Activated T-cell treated with anti-CD3 and anti-CD28 coated beads, Interleukin-2, amount 50 U/mL, for 24 hours (primary cell): ENCODE measurements around the gene PRRT1.
"Not testable (repeated sequence)": the region's sequence is repeated elsewhere in the genome, so short reads cannot be mapped to it uniquely, and the experiment has no call there.

Experiments
- DNase-seq: peaks from one replicate; pipeline ENCODE4 v3.0.0-alpha.2; 2020
- H3K27ac Mint-ChIP-seq: 2 replicates; pipeline ENCODE4 v1.8.0; 2020; ENCODE audit warnings: mild to moderate bottlenecking, mixed read lengths
- H3K27me3 Mint-ChIP-seq: 2 replicates; pipeline ENCODE4 v1.8.0; 2020; ENCODE audit warnings: mixed read lengths
- H3K36me3 Mint-ChIP-seq: 2 replicates; pipeline ENCODE4 v1.8.0; 2020; ENCODE audit warnings: low read depth, mixed read lengths
- H3K4me1 Mint-ChIP-seq: 2 replicates; pipeline ENCODE4 v1.8.0; 2020; ENCODE audit warnings: low read depth, mixed read lengths
- H3K4me3 Mint-ChIP-seq: 2 replicates; pipeline ENCODE4 v1.8.0; 2020; ENCODE audit warnings: mild to moderate bottlenecking, moderate library complexity, mixed read lengths
- H3K9me3 Mint-ChIP-seq: 2 replicates; pipeline ENCODE4 v1.8.0; 2020; ENCODE audit warnings: mixed read lengths

Gene PRRT1

GRCh38 chr6:32114796-32115195 is 36.9 kb downstream of the PRRT1 start:
- Mint-ChIP-seq H3K4me3 (no peak overlapping the region), H3K36me3 (peaks cover 58% of the 10 kb centered on the region), H3K27me3 (no peaks in the 10 kb centered on the region), H3K27ac (peak overlapping the region; percentile 71), H3K9me3 (no peaks in the 10 kb centered on the region), H3K4me1 (peaks cover 16% of the 10 kb centered on the region)
- no peak for DNase-seq

DNA sequence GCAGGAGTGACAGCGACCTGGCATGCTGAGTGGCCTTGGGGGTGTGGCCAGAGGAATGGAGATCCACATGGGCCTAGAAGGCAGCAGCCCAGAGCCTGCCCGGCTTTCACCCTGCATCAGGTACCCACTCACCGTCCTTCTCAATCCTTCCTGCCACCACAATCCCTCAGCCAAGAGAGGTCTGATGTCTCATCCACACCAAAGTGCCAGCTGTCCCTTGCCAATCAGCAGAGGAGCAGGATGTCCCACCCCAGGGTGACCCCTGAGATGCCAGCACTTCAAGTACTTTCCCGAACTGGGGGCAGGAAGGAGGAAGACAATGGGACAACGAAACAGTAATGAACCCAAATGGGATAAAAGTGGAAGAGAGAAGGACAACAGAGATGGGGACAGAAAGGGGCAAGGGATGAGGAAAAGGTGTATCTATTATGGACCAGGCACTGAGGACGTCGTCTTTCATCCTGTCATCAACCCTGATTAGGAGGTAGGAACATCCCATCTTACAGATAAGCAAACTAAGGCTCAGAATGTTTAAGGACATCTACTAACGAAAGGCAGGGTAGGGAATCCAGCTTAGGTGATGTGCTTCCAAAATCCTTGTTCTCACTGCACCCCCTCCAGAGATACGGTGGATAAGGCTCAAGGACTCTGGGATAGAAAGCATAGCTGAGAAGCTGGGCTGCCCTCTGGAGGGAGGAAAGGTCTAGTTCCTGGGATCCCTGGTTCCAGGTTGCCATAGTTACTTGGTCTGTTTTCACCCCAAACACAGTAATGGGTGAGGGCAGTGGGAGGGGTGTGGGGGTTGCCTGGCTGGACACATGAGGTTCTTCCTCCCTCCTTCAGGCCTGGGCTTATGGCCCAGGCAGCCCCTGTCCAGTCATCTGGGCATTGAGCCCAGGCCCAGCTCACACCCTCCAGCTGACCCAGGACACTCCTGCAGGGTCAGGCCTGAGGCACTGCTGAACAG is 38.1 kb downstream of the PRRT1 start:
- DNase-seq, result no peak
- Mint-ChIP-seq H3K4me1 (peaks cover 15% of the 10 kb centered on the region), H3K4me3 (no peak overlapping the region), H3K36me3 (peaks cover 48% of the 10 kb centered on the region), H3K27me3 (peaks cover 4% of the 10 kb centered on the region), H3K27ac (peak overlapping the region; percentile 44), H3K9me3 (no peaks in the 10 kb centered on the region)

DNA sequence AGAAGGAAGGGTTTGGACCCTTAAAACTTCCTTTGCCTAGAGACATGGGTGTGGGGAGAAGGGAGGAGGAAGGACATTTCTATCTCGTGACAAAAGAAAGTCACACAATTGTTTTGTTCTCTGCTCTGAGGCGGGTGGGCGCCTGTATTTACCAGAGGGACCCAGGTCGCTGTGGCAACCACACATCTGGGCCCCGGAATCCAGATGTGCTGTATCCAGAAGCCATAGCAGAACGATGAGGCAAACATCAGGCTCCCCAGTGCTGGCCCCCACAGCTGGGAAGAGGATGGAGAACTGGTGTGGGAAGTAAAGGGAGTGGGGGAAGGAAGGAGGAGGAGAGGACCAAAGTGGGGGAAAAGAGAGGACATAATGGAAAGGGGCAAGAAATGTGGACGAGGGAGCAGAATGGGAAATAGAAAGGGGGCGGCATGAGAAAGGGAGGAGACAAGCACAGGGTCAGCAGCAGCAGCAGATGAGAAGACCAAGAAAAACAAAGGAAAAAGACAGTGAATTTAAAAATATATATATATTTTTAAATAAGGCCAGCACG is 39.2 kb downstream of the PRRT1 start:
- H3K27me3 Mint-ChIP-seq, result peaks cover 14% of the 10 kb centered on the region
- no peaks in the 10 kb centered on the region for H3K9me3 Mint-ChIP-seq
- H3K4me3 Mint-ChIP-seq, result no peak overlapping the region
- H3K27ac Mint-ChIP-seq, result no peak overlapping the region
- DNase-seq, result no peak
- peaks cover 26% of the 10 kb centered on the region for H3K4me1 Mint-ChIP-seq
- peaks cover 37% of the 10 kb centered on the region for H3K36me3 Mint-ChIP-seq

DNA sequence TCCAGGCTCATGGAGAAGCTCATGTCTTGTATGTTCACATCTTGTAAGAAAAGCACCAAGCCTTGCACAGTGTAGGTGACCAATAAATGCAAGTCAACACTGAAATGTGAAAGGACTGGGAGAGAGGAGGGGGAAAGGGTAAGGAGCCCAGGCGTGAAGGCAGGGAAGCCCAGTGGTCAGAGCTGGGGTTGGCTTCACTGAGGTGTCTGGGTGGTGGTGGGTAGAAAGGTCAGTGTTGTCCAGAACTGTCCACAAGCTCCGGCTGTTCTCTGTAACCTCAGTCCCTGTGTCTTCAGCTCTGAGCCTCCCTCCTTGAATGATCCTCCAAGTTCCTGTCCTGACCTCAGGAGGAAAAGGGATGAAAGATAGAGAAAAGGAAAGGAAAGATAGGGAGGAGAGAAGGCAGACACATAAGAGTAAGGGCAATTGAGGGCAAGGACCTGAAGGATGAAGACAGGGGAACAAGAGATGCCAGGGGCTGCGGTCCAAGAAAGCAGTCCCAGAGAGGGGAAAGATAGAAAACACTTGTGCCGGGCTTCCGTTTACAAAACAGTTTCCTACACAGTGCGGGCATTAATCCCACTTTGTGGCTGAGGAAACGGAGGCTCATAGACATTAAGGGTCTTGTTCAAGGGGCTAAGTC is 40.2 kb downstream of the PRRT1 start:
- Mint-ChIP-seq H3K36me3 (peaks cover 28% of the 10 kb centered on the region), H3K4me3 (no peak overlapping the region), H3K27me3 (peaks cover 14% of the 10 kb centered on the region), H3K27ac (no peak overlapping the region), H3K9me3 (no peaks in the 10 kb centered on the region), H3K4me1 (peaks cover 26% of the 10 kb centered on the region)
- DNase-seq, result no peak

DNA sequence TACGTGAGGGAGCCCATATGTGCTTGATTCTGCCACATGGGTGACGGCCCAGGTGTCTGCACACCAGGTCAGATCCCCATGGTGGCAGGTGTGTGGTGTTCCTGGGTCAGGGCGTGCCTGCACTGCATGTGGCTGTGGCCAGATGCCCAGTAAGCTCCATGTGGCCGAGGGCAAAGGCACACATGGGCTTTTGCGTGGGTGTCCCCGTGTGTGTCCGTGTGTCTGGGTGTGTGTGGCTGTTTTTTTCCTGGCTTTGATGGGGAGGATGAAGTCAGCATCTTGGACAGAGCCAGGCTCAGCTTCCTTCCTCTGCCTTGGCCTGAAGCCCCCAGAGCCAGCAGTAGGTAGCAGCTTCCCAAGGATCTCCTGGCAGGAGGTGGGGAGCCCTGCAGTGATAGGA is 41.1 kb downstream of the PRRT1 start:
- H3K9me3 Mint-ChIP-seq, result no peaks in the 10 kb centered on the region
- H3K36me3 Mint-ChIP-seq, result peaks cover 19% of the 10 kb centered on the region
- H3K4me3 Mint-ChIP-seq, result no peak overlapping the region
- peaks cover 14% of the 10 kb centered on the region for H3K27me3 Mint-ChIP-seq
- H3K4me1 Mint-ChIP-seq, result peaks cover 26% of the 10 kb centered on the region
- H3K27ac Mint-ChIP-seq, result no peak overlapping the region
- DNase-seq, result no peak

GRCh38 chr6:32109765-32110160 is 42.0 kb downstream of the PRRT1 start:
- Mint-ChIP-seq H3K36me3 (peaks cover 12% of the 10 kb centered on the region), H3K27ac (no peak overlapping the region), H3K4me1 (peaks cover 23% of the 10 kb centered on the region), H3K9me3 (no peaks in the 10 kb centered on the region), H3K27me3 (peaks cover 14% of the 10 kb centered on the region), H3K4me3 (no peak overlapping the region)
- DNase-seq, result no peak

GRCh38 chr6:32109114-32109764 is 42.5 kb downstream of the PRRT1 start, which contains the start of gene TNXB:
TNXB (minus strand) TSS chr6:32109338; CDS start chr6:32098198, 11,140 bp downstream.
- Mint-ChIP-seq H3K9me3 (no peaks in the 10 kb centered on the region), H3K36me3 (peaks cover 10% of the 10 kb centered on the region), H3K27ac (no peak within 1 kb of the TSS), H3K27me3 (peaks cover 15% of the 10 kb centered on the region), H3K4me1 (peaks cover 22% of the 10 kb centered on the region), H3K4me3 (no peak within 1 kb of the TSS)
- DNase-seq, result no peak

DNA sequence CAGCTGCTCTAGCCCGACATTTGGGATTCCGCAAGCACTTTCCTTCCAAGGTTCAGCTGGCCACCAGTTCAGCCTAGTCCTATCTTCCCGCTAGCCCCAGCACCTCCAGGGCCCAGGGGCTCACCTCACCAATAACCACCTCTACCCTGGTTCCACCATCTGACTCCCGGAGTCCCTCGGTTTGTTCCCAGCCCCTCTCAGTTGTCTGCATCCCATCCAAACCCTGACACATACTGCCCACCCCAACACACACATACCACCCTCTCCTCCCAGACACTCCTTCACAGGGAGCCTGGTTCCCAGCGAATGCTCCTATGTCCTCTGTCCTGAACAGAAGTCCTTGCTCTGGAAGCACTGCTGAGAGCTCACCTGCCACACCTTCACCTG is 43.0 kb downstream of the PRRT1 start:
- no peak overlapping the region for H3K4me3 Mint-ChIP-seq
- peaks cover 20% of the 10 kb centered on the region for H3K27me3 Mint-ChIP-seq
- peaks cover 22% of the 10 kb centered on the region for H3K4me1 Mint-ChIP-seq
- DNase-seq, result no peak
- no peak overlapping the region for H3K27ac Mint-ChIP-seq
- peaks cover 10% of the 10 kb centered on the region for H3K36me3 Mint-ChIP-seq
- H3K9me3 Mint-ChIP-seq, result no peaks in the 10 kb centered on the region

GRCh38 chr6:32108094-32108627 is 43.6 kb downstream of the PRRT1 start:
- Mint-ChIP-seq H3K4me3 (no peak overlapping the region), H3K27ac (no peak overlapping the region), H3K36me3 (peaks cover 8% of the 10 kb centered on the region), H3K4me1 (peaks cover 22% of the 10 kb centered on the region), H3K27me3 (peaks cover 23% of the 10 kb centered on the region), H3K9me3 (no peaks in the 10 kb centered on the region)
- no peak for DNase-seq

DNA sequence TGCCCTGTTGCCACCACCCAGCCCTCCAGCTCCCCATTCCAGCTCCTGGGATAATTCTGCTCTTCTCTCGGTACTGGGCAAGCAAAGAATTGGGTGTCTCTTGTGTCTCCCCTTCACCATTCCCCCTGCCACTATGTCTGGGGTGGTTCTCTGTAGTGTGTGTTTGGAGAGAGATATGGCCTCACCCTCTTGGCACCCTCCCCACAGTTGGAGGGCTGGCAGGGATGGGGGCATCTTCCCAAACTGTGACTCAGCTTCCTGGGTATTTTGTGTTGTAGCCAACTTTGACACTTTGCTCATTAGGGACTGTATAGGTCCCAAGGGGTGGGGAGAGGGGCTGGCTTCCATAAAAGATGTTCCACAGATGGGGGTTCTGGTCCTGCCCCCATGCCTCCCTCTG is 44.3 kb downstream of the PRRT1 start:
- Mint-ChIP-seq H3K27ac (no peak overlapping the region), H3K36me3 (peaks cover 8% of the 10 kb centered on the region)
- no peak for DNase-seq

GRCh38 chr6:32105433-32105832 is 46.3 kb downstream of the PRRT1 start:
- Mint-ChIP-seq H3K9me3 (no peaks in the 10 kb centered on the region), H3K4me1 (peaks cover 22% of the 10 kb centered on the region), H3K27me3 (peaks cover 31% of the 10 kb centered on the region), H3K4me3 (no peak overlapping the region), H3K36me3 (no peaks in the 10 kb centered on the region), H3K27ac (no peak overlapping the region)
- DNase-seq, result no peak

More for the DNA sequence above, 44.3 kb downstream of the PRRT1 start:
- H3K4me1 Mint-ChIP-seq, result peaks cover 22% of the 10 kb centered on the region
- no peaks in the 10 kb centered on the region for H3K9me3 Mint-ChIP-seq
- peaks cover 23% of the 10 kb centered on the region for H3K27me3 Mint-ChIP-seq
- H3K4me3 Mint-ChIP-seq, result no peak overlapping the region

DNA sequence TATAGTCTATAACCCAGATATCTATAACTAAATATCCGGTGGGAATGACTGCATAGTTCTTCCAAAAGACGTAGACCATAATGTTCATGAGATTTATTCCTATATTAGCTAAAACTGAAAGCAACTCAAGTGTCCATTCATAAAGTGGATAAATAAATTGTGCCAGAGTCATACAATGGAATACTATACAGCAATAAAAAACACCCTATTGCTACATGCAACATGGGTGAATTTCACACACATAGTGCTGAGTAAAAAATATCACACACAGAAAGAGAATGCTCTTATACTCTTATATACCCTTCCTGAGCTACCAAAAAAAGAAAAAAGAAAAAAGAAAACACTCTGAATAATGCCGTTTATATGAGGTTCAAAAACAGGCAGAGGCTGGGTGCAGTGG is 49.5 kb downstream of the PRRT1 start:
- Mint-ChIP-seq H3K27ac (no peak overlapping the region), H3K27me3 (peaks cover 43% of the 10 kb centered on the region), H3K9me3 (no peaks in the 10 kb centered on the region), H3K4me3 (no peak overlapping the region), H3K36me3 (no peaks in the 10 kb centered on the region), H3K4me1 (no peaks in the 10 kb centered on the region)
- no peak for DNase-seq

DNA sequence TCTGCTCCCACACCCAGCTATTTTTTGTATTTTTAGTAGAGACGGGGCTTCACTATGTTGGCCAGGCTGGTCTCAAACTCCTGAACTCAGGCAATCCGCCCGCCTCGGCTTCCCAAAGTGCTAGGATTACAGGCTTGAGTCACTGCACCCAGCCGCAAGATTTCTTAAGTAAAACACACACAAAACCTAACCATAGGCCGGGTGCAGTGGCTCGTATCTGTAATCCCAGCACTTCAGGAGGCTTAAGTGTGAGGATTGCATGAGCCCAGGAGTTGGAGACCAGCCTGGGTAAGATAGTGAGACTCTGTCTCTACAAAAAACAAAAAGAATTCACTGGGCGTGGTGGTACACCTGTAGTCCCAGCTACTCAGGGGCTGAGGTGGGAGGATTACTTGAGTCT is 51.5 kb downstream of the PRRT1 start:
- not testable (repeated sequence) for DNase-seq

More for the DNA sequence above, 51.5 kb downstream of the PRRT1 start:
- not testable (repeated sequence) for H3K9me3 Mint-ChIP-seq, H3K36me3 Mint-ChIP-seq, H3K4me3 Mint-ChIP-seq, H3K4me1 Mint-ChIP-seq, H3K27ac Mint-ChIP-seq
- H3K27me3 Mint-ChIP-seq, result peaks cover 63% of the 10 kb centered on the region
